GM12864 (cell line): ENCODE measurements around the gene CRMP1.

Experiments used
- DNase-seq: peaks from one replicate; pipeline ENCODE4 v3.0.0-alpha.2; 2011; ENCODE audit warnings: low read depth
- H3K4me3 ChIP-seq: 2 replicates; pipeline ENCODE4 v1.5.1; 2011; ENCODE audit warnings: mild to moderate bottlenecking, low read depth, low read length, control low read depth
- CTCF ChIP-seq: IDR thresholded peaks from 2 replicates; pipeline ENCODE4 v1.5.1; 2011; ENCODE audit warnings: low read depth, mild to moderate bottlenecking, moderate library complexity, low read length, control low read depth, inconsistent platforms; ENCODE audit errors: missing control alignments

The CRMP1 gene

GRCh38 chr4:5897674-5898073 lies 4.8 kb upstream of the CRMP1 start:
- TF ChIP-seq CTCF = no peak
- DNase-seq = no peak
- H3K4me3 ChIP-seq = no peak overlapping the region

- TF ChIP-seq CTCF = no peak
- DNase-seq = no peak
- no peak overlapping the region for H3K4me3 ChIP-seq
These were observed 2.4 kb upstream of the CRMP1 start for GRCh38 chr4:5895287-5895686.

GRCh38 chr4:5894266-5894665 lies 1.4 kb upstream of the CRMP1 start:
- H3K4me3 ChIP-seq = no peak overlapping the region
- no peak for DNase-seq
- no peak for TF ChIP-seq CTCF

- DNase-seq = no peak
- H3K4me3 ChIP-seq = no peak overlapping the region
- TF ChIP-seq CTCF = no peak
These were observed 705 bp upstream of the CRMP1 start for GRCh38 chr4:5893591-5893990.

GRCh38 chr4:5892323-5893003 lies 423 bp downstream of the CRMP1 start:
- no peak overlapping the region for H3K4me3 ChIP-seq
- no peak for TF ChIP-seq CTCF
- no peak for DNase-seq

- DNase-seq = no peak
- no peak for TF ChIP-seq CTCF
These were observed 1.1 kb downstream of the CRMP1 start for GRCh38 chr4:5891563-5892322.

More at GRCh38 chr4:5891563-5892322, 1.1 kb downstream of the CRMP1 start:
- no peak overlapping the region for H3K4me3 ChIP-seq
